Measurements from ENCODE around the gene FPGS. TPM values are rescaled to one million over a fixed set of nuclear protein-coding genes. Genes with fewer than 3 reads are reported as not detected.
A peak's percentile ranks its signal among the peaks of the same experiment; 100 is the strongest.

The FPGS gene
- total RNA-seq, 1 donor from 2014 or later, result 70.0 TPM

- no peak for FAIRE-seq
- Histone ChIP-seq H3K27me3 (ENCODE audit: control insufficient read depth, insufficient read depth, low read length) (no peaks in the 10 kb centered on the region), H3K4me3 (ENCODE audit: low read depth, low read length) (no peak overlapping the region), H3K36me3 (ENCODE audit: control insufficient read depth, insufficient read depth, low read length) (no peaks in the 10 kb centered on the region)
- no peak for DNase-seq (ENCODE audit: low read depth)
- no peak for TF ChIP-seq CTCF (IDR thresholded peaks at IDR 0.05; ENCODE audit: insufficient read depth, low read length, severe bottlenecking)
Measured at GRCh38 chr9:127847833-127848755, 45.4 kb downstream of the FPGS start.

- no peak overlapping the region for H3K4me3 ChIP-seq (ENCODE audit: low read depth, low read length)
- FAIRE-seq (no peak), DNase-seq (ENCODE audit: low read depth) (no peak)
- H3K36me3 ChIP-seq (ENCODE audit: control insufficient read depth, insufficient read depth, low read length), result no peaks in the 10 kb centered on the region
- no peak for TF ChIP-seq CTCF (IDR thresholded peaks at IDR 0.05; ENCODE audit: insufficient read depth, low read length, severe bottlenecking)
- H3K27me3 ChIP-seq (ENCODE audit: control insufficient read depth, insufficient read depth, low read length), result no peaks in the 10 kb centered on the region
Measured at GRCh38 chr9:127848756-127849504, 46.2 kb downstream of the FPGS start.

GRCh38 chr9:127850286-127850830 is 47.7 kb downstream of the FPGS start:
- Histone ChIP-seq H3K36me3 (ENCODE audit: control insufficient read depth, insufficient read depth, low read length) (no peaks in the 10 kb centered on the region), H3K27me3 (ENCODE audit: control insufficient read depth, insufficient read depth, low read length) (no peaks in the 10 kb centered on the region), H3K4me3 (ENCODE audit: low read depth, low read length) (no peak overlapping the region)
- DNase-seq (ENCODE audit: low read depth) (no peak), FAIRE-seq (no peak)
- no peak for TF ChIP-seq CTCF (IDR thresholded peaks at IDR 0.05; ENCODE audit: insufficient read depth, low read length, severe bottlenecking)

GRCh38 chr9:127852829-127853228 is 50.1 kb downstream of the FPGS start:
- H3K36me3 ChIP-seq (ENCODE audit: control insufficient read depth, insufficient read depth, low read length), result no peaks in the 10 kb centered on the region
- no peak for FAIRE-seq
- H3K27me3 ChIP-seq (ENCODE audit: control insufficient read depth, insufficient read depth, low read length), result no peaks in the 10 kb centered on the region
- no peak for TF ChIP-seq CTCF (IDR thresholded peaks at IDR 0.05; ENCODE audit: insufficient read depth, low read length, severe bottlenecking)
- H3K4me3 ChIP-seq (ENCODE audit: low read depth, low read length), result no peak overlapping the region
- no peak for DNase-seq (ENCODE audit: low read depth)

GRCh38 chr9:127853312-127854183 is 50.9 kb downstream of the FPGS start:
- no peak for FAIRE-seq
- no peak for DNase-seq (ENCODE audit: low read depth)
- H3K4me3 ChIP-seq (ENCODE audit: low read depth, low read length), result peak overlapping the region; percentile 26
- H3K36me3 ChIP-seq (ENCODE audit: control insufficient read depth, insufficient read depth, low read length), result no peaks in the 10 kb centered on the region
- H3K27me3 ChIP-seq (ENCODE audit: control insufficient read depth, insufficient read depth, low read length), result no peaks in the 10 kb centered on the region
- no peak for TF ChIP-seq CTCF (IDR thresholded peaks at IDR 0.05; ENCODE audit: insufficient read depth, low read length, severe bottlenecking)
